GM23248 (cell line): Measurements from ENCODE around the gene TXNDC17. TPM values are rescaled to one million over a fixed set of nuclear protein-coding genes. Genes with fewer than 3 reads are reported as not detected.
A peak's percentile ranks its signal among the peaks of the same experiment; 100 is the strongest.
"Not testable (repeated sequence)": the region's sequence is repeated elsewhere in the genome, so short reads cannot be mapped to it uniquely, and the experiment has no call there.

Experiments used
- DNase-seq: peaks from one replicate; pipeline ENCODE4 v3.0.0-alpha.2; 2015
- H2AFZ ChIP-seq: fragments of 200-600 bp; sonication (generic); 2 replicates; pipeline ENCODE4 v1.6.1; 2016; ENCODE audit warnings: antibody characterized with exemption
- H3F3A ChIP-seq: fragments of 200-600 bp; sonication (generic); 2 replicates; pipeline ENCODE4 v1.6.1; 2016; ENCODE audit warnings: mild to moderate bottlenecking, antibody characterized with exemption, mixed run types; ENCODE audit not compliant: insufficient read depth
- H3K27ac ChIP-seq: fragments of 200-600 bp; sonication (generic); 2 replicates; pipeline ENCODE4 v1.5.1; 2016; ENCODE audit warnings: mild to moderate bottlenecking
- H3K27me3 ChIP-seq: fragments of 200-600 bp; sonication (generic); replicated peaks from 2 replicates; pipeline ENCODE4 v1.6.1; 2016; ENCODE audit warnings: mild to moderate bottlenecking; ENCODE audit not compliant: insufficient read depth
- H3K36me3 ChIP-seq: fragments of 200-600 bp; sonication (generic); 2 replicates; pipeline ENCODE4 v1.6.1; 2016; ENCODE audit warnings: low read depth, mild to moderate bottlenecking
- H3K4me1 ChIP-seq: fragments of 200-600 bp; sonication (generic); 2 replicates; pipeline ENCODE4 v1.6.1; 2016; ENCODE audit warnings: mild to moderate bottlenecking; ENCODE audit not compliant: insufficient read depth
- H3K4me2 ChIP-seq: fragments of 200-600 bp; sonication (generic); one replicate; pipeline ENCODE4 v1.6.1; 2016; ENCODE audit warnings: mild to moderate bottlenecking; ENCODE audit not compliant: unreplicated experiment
- H3K4me3 ChIP-seq: fragments of 200-600 bp; sonication (generic); 2 replicates; pipeline ENCODE4 v1.5.1; 2016; ENCODE audit warnings: mild to moderate bottlenecking
- H3K79me2 ChIP-seq: fragments of 200-600 bp; sonication (generic); 2 replicates; pipeline ENCODE4 v1.6.1; 2016; ENCODE audit warnings: mild to moderate bottlenecking; ENCODE audit not compliant: insufficient read depth
- H3K9ac ChIP-seq: fragments of 200-600 bp; sonication (generic); 2 replicates; pipeline ENCODE4 v1.6.1; 2016; ENCODE audit warnings: mild to moderate bottlenecking
- H3K9me2 ChIP-seq: fragments of 200-600 bp; sonication (generic); 2 replicates; pipeline ENCODE4 v1.6.1; 2016; ENCODE audit warnings: mixed run types, mild to moderate bottlenecking, moderate library complexity; ENCODE audit not compliant: insufficient read depth
- H3K9me3 ChIP-seq: fragments of 200-600 bp; sonication (generic); one replicate; pipeline ENCODE4 v1.6.1; 2017; ENCODE audit warnings: low read depth
- H4K20me1 ChIP-seq: fragments of 200-600 bp; sonication (generic); 2 replicates; pipeline ENCODE4 v1.6.0; 2016; ENCODE audit not compliant: insufficient read depth
- EZH2 ChIP-seq: fragments of 200-600 bp; sonication (generic); IDR thresholded peaks from 2 replicates; pipeline ENCODE4 v1.6.1; 2018; ENCODE audit warnings: antibody characterized with exemption, mild to moderate bottlenecking; ENCODE audit not compliant: insufficient read depth, poor library complexity, severe bottlenecking
- EZH2phosphoT487 ChIP-seq: fragments of 200-600 bp; sonication (generic); IDR thresholded peaks from 2 replicates; pipeline ENCODE4 v1.6.1; 2018; ENCODE audit warnings: antibody characterized with exemption, moderate library complexity, mild to moderate bottlenecking, low read depth; ENCODE audit not compliant: insufficient read depth
- WGBS, 2 experiments: methylation state at CpG; one replicate each; pipeline ENCODE4 v1.1.6; 2015 to 2017; ENCODE audit warnings: low lambda C conversion rate in 2 of 2, low coverage in 1 of 2; ENCODE audit errors: missing lambda C conversion rate in 2 of 2; 5-methylcytosine and 5-hydroxymethylcytosine counted together
- in situ Hi-C: fragments of 300-500 bp; cut with MboI; formaldehyde crosslinking; loops from 2 replicates; pipeline ENCODE4 v1.15.0; 2020
- polyA plus RNA-seq: library from polyadenylated mRNA; unstranded; fragments of >200 nt; fragmentation: Nextera tagmentation; extraction: Ambion mirVana; gene quantifications from 2 replicates; pipeline ENCODE4 v1.2.1, GENCODE V29; 2016
- total RNA-seq: library from RNA; depleted of rRNA; stranded (reverse); fragments of >200 nt; shearing (Covaris generic); gene quantifications from 2 replicates; pipeline ENCODE4 v1.2.3, GENCODE V29; 2014

Gene TXNDC17
- total and polyA plus RNA-seq, 2 experiments from 2014 or later = 152 to 630 TPM

- H4K20me1 ChIP-seq = no peaks in the 10 kb centered on the region
- TF ChIP-seq EZH2 (no peak), EZH2phosphoT487 (no peak)
- H3K9ac ChIP-seq = no peak overlapping the region
- H3K27me3 ChIP-seq = peaks cover 26% of the 10 kb centered on the region
- no peak overlapping the region for H3K27ac ChIP-seq
- no peaks in the 10 kb centered on the region for H3F3A ChIP-seq
- H3K9me3 ChIP-seq = no peaks in the 10 kb centered on the region
- no peaks in the 10 kb centered on the region for H3K36me3 ChIP-seq
- H3K79me2 ChIP-seq = no peaks in the 10 kb centered on the region
- H3K4me2 ChIP-seq = no peak overlapping the region
- H3K4me3 ChIP-seq = no peak overlapping the region
- H3K9me2 ChIP-seq = no peaks in the 10 kb centered on the region
- in situ Hi-C loops = loop anchor here (10.0 kb wide), 2 partner anchors 173 to 343 kb away; partner anchors contain the start of gene TEKT1
- DNase-seq = no peak
- no peak overlapping the region for H2AFZ ChIP-seq
- no peaks in the 10 kb centered on the region for H3K4me1 ChIP-seq
- WGBS, 2 experiments = 38 to 57% methylated on average over 2 of the region's 2 CpGs
Observed at GRCh38 chr17:6661464-6661848, 20.6 kb downstream of the TXNDC17 start.

DNA sequence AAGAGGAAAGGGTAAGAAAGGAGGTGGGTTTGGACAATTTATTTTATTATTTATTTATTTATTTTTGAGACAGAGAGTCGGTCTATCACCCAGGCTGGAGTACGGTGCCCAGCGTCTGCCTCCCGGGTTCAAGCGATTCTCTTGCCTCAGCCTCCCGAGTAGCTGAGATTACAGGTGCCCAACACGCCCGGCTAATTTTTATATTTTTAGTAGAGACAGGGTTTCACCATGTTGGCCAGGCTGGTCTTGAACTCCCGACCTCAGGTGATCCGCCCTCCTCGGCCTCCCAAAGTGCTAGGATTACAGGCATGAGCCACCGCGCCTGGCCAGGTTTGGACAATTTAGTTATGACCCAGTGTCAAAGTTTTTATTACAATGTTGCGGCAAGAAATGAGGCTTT, 22.3 kb downstream of the TXNDC17 start:
- not testable (repeated sequence) for DNase-seq, H3K9me3 ChIP-seq, H3K36me3 ChIP-seq, H3K27ac ChIP-seq, H3K9me2 ChIP-seq, H3K9ac ChIP-seq, H3K79me2 ChIP-seq, H3K4me2 ChIP-seq, H3K4me3 ChIP-seq, H2AFZ ChIP-seq, H4K20me1 ChIP-seq, H3F3A ChIP-seq, H3K4me1 ChIP-seq
- 75 to 81% methylated on average over 14 of the region's 14 CpGs for WGBS, 2 experiments
- H3K27me3 ChIP-seq = peaks cover 26% of the 10 kb centered on the region
- in situ Hi-C loops = loop anchor here (10.0 kb wide), 2 partner anchors 172 to 342 kb away; partner anchors contain the start of gene TEKT1

DNA sequence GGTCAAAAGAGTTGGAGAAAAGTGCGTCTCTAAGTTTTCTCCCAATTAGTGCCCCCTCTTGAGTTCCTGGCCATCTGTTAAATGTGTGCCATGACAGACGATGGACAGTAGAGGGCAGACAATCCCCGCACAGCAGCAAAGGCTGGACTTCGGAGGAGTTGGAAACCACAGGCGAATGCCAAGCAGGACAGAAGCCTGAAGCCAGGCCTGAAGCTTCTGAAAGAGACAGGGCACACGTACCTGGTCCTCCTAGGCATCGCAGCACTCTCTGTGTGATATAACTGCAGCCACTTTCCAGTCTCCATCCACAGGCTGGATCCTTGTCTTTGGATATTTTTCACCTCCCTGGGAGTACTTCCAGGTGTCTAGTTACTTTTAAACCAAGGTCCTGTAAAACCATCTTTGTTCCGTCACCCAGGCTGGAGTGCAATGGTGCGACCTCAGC, 25.2 kb downstream of the TXNDC17 start:
- Histone ChIP-seq H3K36me3 (no peaks in the 10 kb centered on the region), H2AFZ (no peak overlapping the region), H3K4me3 (no peak overlapping the region), H3K4me2 (no peak overlapping the region), H3K9me2 (no peaks in the 10 kb centered on the region), H3K9me3 (no peaks in the 10 kb centered on the region), H3K4me1 (no peaks in the 10 kb centered on the region), H4K20me1 (no peaks in the 10 kb centered on the region), H3K9ac (no peak overlapping the region), H3K27ac (no peak overlapping the region), H3K79me2 (no peaks in the 10 kb centered on the region), H3F3A (no peaks in the 10 kb centered on the region), H3K27me3 (peaks cover 18% of the 10 kb centered on the region)
- peak; percentile 89 for DNase-seq
- in situ Hi-C loops = loop anchor here (10.0 kb wide), 2 partner anchors 169 to 339 kb away; partner anchors contain the start of gene TEKT1
- TF ChIP-seq EZH2phosphoT487 (no peak), EZH2 (no peak)
- 9 to 11% methylated on average over 9 of the region's 9 CpGs for WGBS, 2 experiments

- no peaks in the 10 kb centered on the region for H4K20me1 ChIP-seq
- no peak overlapping the region for H3K4me2 ChIP-seq
- no peaks in the 10 kb centered on the region for H3F3A ChIP-seq
- in situ Hi-C loops = loop anchor here (10.0 kb wide), 2 partner anchors 168 to 338 kb away; partner anchors contain the start of gene TEKT1
- H3K9me3 ChIP-seq = no peaks in the 10 kb centered on the region
- H3K27ac ChIP-seq = no peak overlapping the region
- peaks cover 13% of the 10 kb centered on the region for H3K27me3 ChIP-seq
- WGBS, 2 experiments = 91 to 93% methylated on average over 6 of the region's 6 CpGs
- no peak overlapping the region for H2AFZ ChIP-seq
- no peaks in the 10 kb centered on the region for H3K9me2 ChIP-seq
- no peaks in the 10 kb centered on the region for H3K36me3 ChIP-seq
- H3K4me3 ChIP-seq = no peak overlapping the region
- no peaks in the 10 kb centered on the region for H3K4me1 ChIP-seq
- no peaks in the 10 kb centered on the region for H3K79me2 ChIP-seq
- no peak overlapping the region for H3K9ac ChIP-seq
- no peak for DNase-seq
- TF ChIP-seq EZH2 (no peak), EZH2phosphoT487 (no peak)
Observed at GRCh38 chr17:6666557-6666956, 25.7 kb downstream of the TXNDC17 start.

DNA sequence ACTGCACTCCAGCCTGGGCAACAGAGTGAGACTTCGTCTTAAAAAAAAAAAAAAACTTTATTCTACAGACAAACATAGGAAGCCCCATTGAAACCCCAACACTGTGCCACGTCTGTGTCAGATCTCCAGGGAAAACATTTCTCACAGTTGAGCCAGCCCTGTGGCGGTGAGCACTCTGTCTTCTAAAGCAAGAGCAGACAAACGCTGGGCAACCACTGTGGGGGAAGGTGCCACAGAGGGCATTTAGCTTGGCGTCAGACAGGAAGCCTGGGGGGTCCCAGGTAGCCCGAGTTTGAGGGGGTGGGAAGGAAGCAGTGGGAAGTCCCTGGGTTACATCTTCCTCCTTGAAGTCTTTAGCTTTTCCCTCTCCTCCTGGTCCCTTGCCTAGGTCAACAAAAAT, 26.7 kb downstream of the TXNDC17 start:
- WGBS, 2 experiments = 37 to 44% methylated on average over 6 of the region's 6 CpGs
- TF ChIP-seq EZH2 (no peak), EZH2phosphoT487 (no peak)
- H3F3A ChIP-seq = no peaks in the 10 kb centered on the region
- H3K9ac ChIP-seq = no peak overlapping the region
- H3K9me2 ChIP-seq = no peaks in the 10 kb centered on the region
- H3K4me1 ChIP-seq = no peaks in the 10 kb centered on the region
- no peaks in the 10 kb centered on the region for H4K20me1 ChIP-seq
- H3K36me3 ChIP-seq = no peaks in the 10 kb centered on the region
- no peak overlapping the region for H2AFZ ChIP-seq
- no peak overlapping the region for H3K4me3 ChIP-seq
- no peak for DNase-seq
- peaks cover 8% of the 10 kb centered on the region for H3K27me3 ChIP-seq
- in situ Hi-C loops = loop anchor here (10.0 kb wide), 2 partner anchors 167 to 337 kb away; partner anchors contain the start of gene TEKT1
- H3K27ac ChIP-seq = no peak overlapping the region
- H3K4me2 ChIP-seq = no peak overlapping the region
- no peaks in the 10 kb centered on the region for H3K79me2 ChIP-seq
- no peaks in the 10 kb centered on the region for H3K9me3 ChIP-seq
